K562 (cell line): ENCODE measurements around the gene B9D2. TPM values are rescaled to one million over a fixed set of nuclear protein-coding genes. Genes with fewer than 3 reads are reported as not detected.
A peak's percentile ranks its signal among the peaks of the same experiment; 100 is the strongest.

ENCODE experiments used
- BHLHE40 ChIP-seq: IDR thresholded peaks from 2 replicates; pipeline ENCODE4 v1.6.1; 2011; ENCODE audit warnings: low read length, improper control_type of control experiment
- BRCA1 ChIP-seq, 2 experiments: fragments of 450-650 bp in 1 of 2; sonication (generic) in 1 of 2; formaldehyde crosslinking in 1 of 2; IDR thresholded peaks; 2 replicates each; pipeline versions ENCODE4 v1.5.0 to v1.6.1; 2017 to 2020; ENCODE audit warnings: mild to moderate bottlenecking in 1 of 2, missing genetic modification reagents in 1 of 2
- CXXC5 ChIP-seq: fragments of 250-450 bp; sonication (Bioruptor Pico); IDR thresholded peaks from 2 replicates; pipeline ENCODE4 v1.8.0; 2022; ENCODE audit warnings: inconsistent platforms, mild to moderate bottlenecking, moderate library complexity
- FOXK2 ChIP-seq, 2 experiments: fragments of 450-650 bp; IDR thresholded peaks in 1 of 2; conservative IDR thresholded peaks in 1 of 2; 2 replicates each; pipeline ENCODE4 v1.6.1; 2016; ENCODE audit warnings: low read depth in 2 of 2, mild to moderate bottlenecking in 1 of 2
- FUS ChIP-seq: fragments of 200-400 bp; formaldehyde crosslinking; optimal IDR thresholded peaks from 2 replicates; pipeline ENCODE3; 2017; ENCODE audit warnings: low read depth, low read length
- GATAD2A ChIP-seq: fragments of 450-650 bp; IDR thresholded peaks from 2 replicates; pipeline ENCODE4 v1.6.1; 2017
- NCOR1 ChIP-seq: fragments of 450-650 bp; IDR thresholded peaks from 2 replicates; pipeline ENCODE4 v1.6.1; 2016; ENCODE audit warnings: mild to moderate bottlenecking, moderate library complexity
- NFIC ChIP-seq: fragments of 450-650 bp; IDR thresholded peaks from 2 replicates; pipeline ENCODE4 v1.6.1; 2017; ENCODE audit warnings: mild to moderate bottlenecking, inconsistent platforms
- PRMT5 ChIP-seq: sonication (generic); formaldehyde crosslinking; IDR thresholded peaks from 2 replicates; pipeline ENCODE4 v1.5.0; 2020; ENCODE audit warnings: missing genetic modification reagents
- TAF15 ChIP-seq: fragments of 200-400 bp; formaldehyde crosslinking; IDR thresholded peaks from 2 replicates; pipeline ENCODE4 v1.6.1; 2017; ENCODE audit warnings: mild to moderate bottlenecking, low read depth, low read length, moderate library complexity
- TGIF2 ChIP-seq: sonication (generic); formaldehyde crosslinking; IDR thresholded peaks from 2 replicates; pipeline ENCODE4 v1.8.1; 2022; ENCODE audit warnings: mild to moderate bottlenecking, missing genetic modification reagents, moderate library complexity
- XRCC4 ChIP-seq: IDR thresholded peaks from one replicate; pipeline ENCODE4 v1.6.1; 2011; ENCODE audit not compliant: insufficient read depth, insufficient read length; ENCODE audit errors: extremely low read depth
- ZBTB8A ChIP-seq: fragments of 450-650 bp; IDR thresholded peaks from 2 replicates; pipeline ENCODE4 v1.6.1; 2018; ENCODE audit warnings: mild to moderate bottlenecking, moderate library complexity; ENCODE audit not compliant: partially characterized antibody
- ZNF217 ChIP-seq: sonication (generic); formaldehyde crosslinking; IDR thresholded peaks from 2 replicates; pipeline ENCODE4 v1.8.0; 2022; ENCODE audit warnings: mild to moderate bottlenecking, missing genetic modification reagents
- ZNF717 ChIP-seq: fragments of 250-450 bp; sonication (Bioruptor Pico); IDR thresholded peaks from 2 replicates; pipeline ENCODE4 v1.5.0; 2021
- ZNF766 ChIP-seq: fragments of 200-800 bp; sonication (Bioruptor generic); conservative IDR thresholded peaks from 2 replicates; pipeline ENCODE4 v1.6.1; 2016; ENCODE audit warnings: missing genetic modification characterization, missing compliant biosample characterization
- polyA plus RNA-seq, 8 experiments: library from polyadenylated mRNA; depleted of rRNA in 4 of 8; stranded (reverse) in 5 of 8; unstranded in 3 of 8; fragments of >200 nt; fragmentation: Nextera tagmentation in 2 of 8; fragmentation: Illumina TruSeq in 1 of 8; extraction: Ambion mirVana in 2 of 8; extraction: Trizol in 1 of 8; gene quantifications; 2 replicates each; pipeline versions ENCODE4 v1.2.1 to v1.2.3, GENCODE V29; 2011 to 2014; ENCODE audit warnings: inconsistent platforms in 1 of 8, missing spikeins in 1 of 8
- total RNA-seq, 7 experiments: library from RNA; depleted of rRNA in 6 of 7; stranded (reverse); fragments of >200 nt in 6 of 7; fragmentation: Illumina TruSeq in 2 of 7; extraction: Trizol in 2 of 7; gene quantifications; 2 replicates each; pipeline versions ENCODE4 v1.2.1 to v1.2.3, GENCODE V29; 2011 to 2021; ENCODE audit warnings: low replicate concordance in 1 of 7
- TF ChIP-seq, protein P1 (sequence below): IDR thresholded peaks from 3 replicates; pipeline ENCODE4 v1.6.1; 2011; ENCODE audit warnings: borderline replicate concordance, mild to moderate bottlenecking, moderate library complexity; ENCODE audit not compliant: insufficient read length; ENCODE audit errors: extremely low read depth
- TF ChIP-seq, protein P2 (sequence below): sonication (generic); formaldehyde crosslinking; IDR thresholded peaks from 2 replicates; pipeline ENCODE4 v1.8.0; 2022; ENCODE audit warnings: missing genetic modification reagents, mild to moderate bottlenecking, borderline replicate concordance
- TF ChIP-seq, protein P3 (sequence below): fragments of 450-650 bp; IDR thresholded peaks from 2 replicates; pipeline ENCODE4 v1.6.1; 2016; ENCODE audit warnings: antibody characterized with exemption
- TF ChIP-seq, protein P4 (sequence below): fragments of 450-650 bp; IDR thresholded peaks from 2 replicates; pipeline ENCODE4 v1.6.1; 2018; ENCODE audit warnings: mild to moderate bottlenecking, low read depth; ENCODE audit not compliant: partially characterized antibody

Gene B9D2
- total and polyA plus RNA-seq, 9 of the 15 experiments (the other 6 are each of a cell fraction or from before 2014, with no cell fraction given): 0.83 to 6.9 (median 2.8) TPM

DNA sequence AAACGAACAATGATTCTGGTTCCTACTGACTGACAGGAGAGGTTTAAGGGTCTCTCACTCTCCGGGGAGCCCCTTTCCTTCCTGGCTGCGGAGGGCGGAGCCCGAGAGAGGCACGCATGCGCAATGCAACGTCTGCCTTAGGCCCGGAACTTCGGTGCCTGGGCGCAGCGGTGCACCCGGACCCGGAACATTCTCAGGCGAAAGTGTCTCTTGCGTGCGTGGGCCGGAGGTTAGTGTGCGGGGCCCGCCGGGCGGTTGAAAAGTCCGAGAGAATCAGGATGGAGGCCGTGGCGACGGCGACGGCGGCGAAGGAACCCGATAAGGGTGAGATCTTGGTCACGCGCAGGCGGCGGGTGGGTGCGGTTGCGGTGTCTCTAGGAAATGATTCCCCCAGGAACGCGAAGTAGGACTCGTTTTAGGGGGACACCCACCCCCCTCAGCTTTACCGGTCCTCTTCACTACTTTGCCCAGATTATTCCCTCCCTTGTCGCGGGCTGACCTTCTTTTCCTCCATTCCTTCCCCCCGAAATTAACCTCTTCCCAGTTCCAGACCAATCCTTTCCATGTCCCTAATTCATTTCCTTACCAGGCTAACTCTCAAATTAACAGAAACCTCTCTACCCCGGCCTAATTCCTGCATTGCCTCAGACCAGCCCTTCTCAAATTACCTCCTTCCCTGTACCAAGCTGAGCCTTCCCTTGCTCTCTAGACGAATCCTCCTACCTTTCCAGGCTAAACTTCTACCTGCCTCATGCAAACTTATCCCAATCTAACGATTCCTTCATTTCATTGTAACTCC is 53.7 kb downstream of the B9D2 start, which contains the start of gene CCDC97 (continued):
- TF ChIP-seq NCOR1 (peak; percentile 69), FUS (no peak), PRMT5 (no peak), TGIF2 (CRISPR knock-in tag) (no peak), ZBTB8A (no peak), ZNF217 (no peak), GATAD2A (no peak), ZNF717 (CRISPR knock-in tag) (no peak), XRCC4 (no peak), ZNF766 (peak; percentile 8; the same call in 1 of the 2 replicates), CXXC5 (CRISPR knock-in tag) (peak; percentile 96), TAF15 (no peak), BHLHE40 (peak; percentile 90), NFIC (peak; percentile 72), BRCA1 (IDR thresholded peaks at IDR 0.05) (no peak), BRCA1 (CRISPR knock-in tag; IDR thresholded peaks at IDR 0.05) (no peak), FOXK2 (conservative IDR thresholded peaks at IDR 0.05 in 1 of 2, IDR thresholded peaks at IDR 0.05 in 1 of 2; ENCODE audit: low read depth in 2 of 2) (peak; percentile 55 to 74; a peak in 3 of 4 replicates)
- TF ChIP-seq, protein P1, sequence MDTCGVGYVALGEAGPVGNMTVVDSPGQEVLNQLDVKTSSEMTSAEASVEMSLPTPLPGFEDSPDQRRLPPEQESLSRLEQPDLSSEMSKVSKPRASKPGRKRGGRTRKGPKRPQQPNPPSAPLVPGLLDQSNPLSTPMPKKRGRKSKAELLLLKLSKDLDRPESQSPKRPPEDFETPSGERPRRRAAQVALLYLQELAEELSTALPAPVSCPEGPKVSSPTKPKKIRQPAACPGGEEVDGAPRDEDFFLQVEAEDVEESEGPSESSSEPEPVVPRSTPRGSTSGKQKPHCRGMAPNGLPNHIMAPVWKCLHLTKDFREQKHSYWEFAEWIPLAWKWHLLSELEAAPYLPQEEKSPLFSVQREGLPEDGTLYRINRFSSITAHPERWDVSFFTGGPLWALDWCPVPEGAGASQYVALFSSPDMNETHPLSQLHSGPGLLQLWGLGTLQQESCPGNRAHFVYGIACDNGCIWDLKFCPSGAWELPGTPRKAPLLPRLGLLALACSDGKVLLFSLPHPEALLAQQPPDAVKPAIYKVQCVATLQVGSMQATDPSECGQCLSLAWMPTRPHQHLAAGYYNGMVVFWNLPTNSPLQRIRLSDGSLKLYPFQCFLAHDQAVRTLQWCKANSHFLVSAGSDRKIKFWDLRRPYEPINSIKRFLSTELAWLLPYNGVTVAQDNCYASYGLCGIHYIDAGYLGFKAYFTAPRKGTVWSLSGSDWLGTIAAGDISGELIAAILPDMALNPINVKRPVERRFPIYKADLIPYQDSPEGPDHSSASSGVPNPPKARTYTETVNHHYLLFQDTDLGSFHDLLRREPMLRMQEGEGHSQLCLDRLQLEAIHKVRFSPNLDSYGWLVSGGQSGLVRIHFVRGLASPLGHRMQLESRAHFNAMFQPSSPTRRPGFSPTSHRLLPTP: no peak
- TF ChIP-seq, protein P2, sequence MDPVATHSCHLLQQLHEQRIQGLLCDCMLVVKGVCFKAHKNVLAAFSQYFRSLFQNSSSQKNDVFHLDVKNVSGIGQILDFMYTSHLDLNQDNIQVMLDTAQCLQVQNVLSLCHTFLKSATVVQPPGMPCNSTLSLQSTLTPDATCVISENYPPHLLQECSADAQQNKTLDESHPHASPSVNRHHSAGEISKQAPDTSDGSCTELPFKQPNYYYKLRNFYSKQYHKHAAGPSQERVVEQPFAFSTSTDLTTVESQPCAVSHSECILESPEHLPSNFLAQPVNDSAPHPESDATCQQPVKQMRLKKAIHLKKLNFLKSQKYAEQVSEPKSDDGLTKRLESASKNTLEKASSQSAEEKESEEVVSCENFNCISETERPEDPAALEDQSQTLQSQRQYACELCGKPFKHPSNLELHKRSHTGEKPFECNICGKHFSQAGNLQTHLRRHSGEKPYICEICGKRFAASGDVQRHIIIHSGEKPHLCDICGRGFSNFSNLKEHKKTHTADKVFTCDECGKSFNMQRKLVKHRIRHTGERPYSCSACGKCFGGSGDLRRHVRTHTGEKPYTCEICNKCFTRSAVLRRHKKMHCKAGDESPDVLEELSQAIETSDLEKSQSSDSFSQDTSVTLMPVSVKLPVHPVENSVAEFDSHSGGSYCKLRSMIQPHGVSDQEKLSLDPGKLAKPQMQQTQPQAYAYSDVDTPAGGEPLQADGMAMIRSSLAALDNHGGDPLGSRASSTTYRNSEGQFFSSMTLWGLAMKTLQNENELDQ (CRISPR knock-in tag): no peak
- TF ChIP-seq, protein P3, sequence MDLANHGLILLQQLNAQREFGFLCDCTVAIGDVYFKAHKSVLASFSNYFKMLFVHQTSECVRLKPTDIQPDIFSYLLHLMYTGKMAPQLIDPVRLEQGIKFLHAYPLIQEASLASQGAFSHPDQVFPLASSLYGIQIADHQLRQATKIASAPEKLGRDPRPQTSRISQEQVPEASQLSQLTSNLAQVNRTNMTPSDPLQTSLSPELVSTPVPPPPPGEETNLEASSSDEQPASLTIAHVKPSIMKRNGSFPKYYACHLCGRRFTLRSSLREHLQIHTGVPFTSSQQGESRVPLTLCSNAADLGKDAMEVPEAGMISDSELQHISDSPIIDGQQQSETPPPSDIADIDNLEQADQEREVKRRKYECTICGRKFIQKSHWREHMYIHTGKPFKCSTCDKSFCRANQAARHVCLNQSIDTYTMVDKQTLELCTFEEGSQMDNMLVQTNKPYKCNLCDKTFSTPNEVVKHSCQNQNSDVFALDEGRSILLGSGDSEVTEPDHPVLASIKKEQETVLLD: peak; percentile 96
- TF ChIP-seq, protein P4, sequence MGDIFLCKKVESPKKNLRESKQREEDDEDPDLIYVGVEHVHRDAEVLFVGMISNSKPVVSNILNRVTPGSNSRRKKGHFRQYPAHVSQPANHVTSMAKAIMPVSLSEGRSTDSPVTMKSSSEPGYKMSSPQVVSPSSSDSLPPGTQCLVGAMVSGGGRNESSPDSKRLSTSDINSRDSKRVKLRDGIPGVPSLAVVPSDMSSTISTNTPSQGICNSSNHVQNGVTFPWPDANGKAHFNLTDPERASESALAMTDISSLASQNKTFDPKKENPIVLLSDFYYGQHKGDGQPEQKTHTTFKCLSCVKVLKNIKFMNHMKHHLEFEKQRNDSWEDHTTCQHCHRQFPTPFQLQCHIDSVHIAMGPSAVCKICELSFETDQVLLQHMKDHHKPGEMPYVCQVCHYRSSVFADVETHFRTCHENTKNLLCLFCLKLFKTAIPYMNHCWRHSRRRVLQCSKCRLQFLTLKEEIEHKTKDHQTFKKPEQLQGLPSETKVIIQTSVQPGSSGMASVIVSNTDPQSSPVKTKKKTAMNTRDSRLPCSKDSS: peak; percentile 13
